H54 (cell line): ENCODE measurements around the gene NUDT9.
"Not testable (repeated sequence)": the region's sequence is repeated elsewhere in the genome, so short reads cannot be mapped to it uniquely, and the experiment has no call there.

Source experiments
- DNase-seq: peaks from one replicate; pipeline ENCODE4 v3.0.0; 2011; ENCODE audit warnings: low spot score, mixed read lengths; ENCODE audit not compliant: insufficient read length
- FAIRE-seq: peaks from 3 replicates; lab custom pipeline; 2011; peaks lifted over from hg19 to GRCh38; lab: Jason Lieb, UNC
- POLR2A ChIP-seq: IDR thresholded peaks from 2 replicates; pipeline ENCODE4 v1.6.1; 2011; ENCODE audit warnings: low read depth, mild to moderate bottlenecking, low read length

Gene NUDT9

DNA sequence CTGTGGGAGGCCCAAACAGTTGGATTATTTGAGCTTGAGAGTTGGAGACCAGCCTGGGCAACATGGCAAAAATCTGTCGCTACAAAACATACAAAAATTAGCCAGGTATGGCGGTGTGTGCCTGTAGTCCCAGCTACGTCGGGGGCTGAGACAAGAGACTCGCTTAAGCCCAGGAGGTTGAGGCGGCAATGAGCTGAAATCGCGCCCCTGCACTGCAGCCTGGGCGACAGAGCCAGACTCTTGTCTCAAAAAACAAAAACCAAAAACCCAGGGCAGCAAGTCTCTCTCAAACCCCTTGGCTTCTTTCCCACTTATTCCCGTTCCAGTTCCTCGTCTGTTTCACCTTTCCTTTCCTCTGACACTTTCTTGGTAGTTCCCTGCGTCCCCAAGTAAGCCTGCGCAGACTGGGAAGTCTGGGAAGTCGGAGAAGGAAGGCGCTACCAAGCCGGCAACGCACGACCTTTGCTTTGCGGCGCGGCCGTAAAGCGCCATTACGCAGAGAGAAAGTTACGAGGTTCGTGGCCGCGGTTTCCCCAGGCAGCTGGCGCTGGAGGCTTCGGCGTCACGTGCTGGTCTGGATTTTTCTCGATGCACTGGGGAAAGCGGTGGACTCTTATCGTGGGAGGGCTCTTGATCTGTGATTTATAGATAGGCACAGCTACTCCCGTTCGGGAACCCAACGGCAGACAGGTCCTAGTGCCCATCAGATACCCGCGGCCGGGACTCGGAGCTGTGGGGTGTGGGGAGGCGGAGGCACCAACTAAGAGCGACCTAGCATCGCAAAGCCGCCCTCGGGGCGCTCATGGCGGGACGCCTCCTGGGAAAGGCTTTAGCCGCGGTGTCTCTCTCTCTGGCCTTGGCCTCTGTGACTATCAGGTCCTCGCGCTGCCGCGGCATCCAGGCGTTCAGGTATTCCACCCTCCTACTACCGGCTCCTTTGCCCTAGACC lies at the start of gene NUDT9:
Gene NUDT9, plus strand, starts transcription at position 470 of the 949 bp plus-strand sequence. Its CDS starts 333 bp downstream, at position 803.
- DNase-seq (peak; percentile 61), FAIRE-seq (no peak)
- TF ChIP-seq POLR2A: peak; percentile 69

DNA sequence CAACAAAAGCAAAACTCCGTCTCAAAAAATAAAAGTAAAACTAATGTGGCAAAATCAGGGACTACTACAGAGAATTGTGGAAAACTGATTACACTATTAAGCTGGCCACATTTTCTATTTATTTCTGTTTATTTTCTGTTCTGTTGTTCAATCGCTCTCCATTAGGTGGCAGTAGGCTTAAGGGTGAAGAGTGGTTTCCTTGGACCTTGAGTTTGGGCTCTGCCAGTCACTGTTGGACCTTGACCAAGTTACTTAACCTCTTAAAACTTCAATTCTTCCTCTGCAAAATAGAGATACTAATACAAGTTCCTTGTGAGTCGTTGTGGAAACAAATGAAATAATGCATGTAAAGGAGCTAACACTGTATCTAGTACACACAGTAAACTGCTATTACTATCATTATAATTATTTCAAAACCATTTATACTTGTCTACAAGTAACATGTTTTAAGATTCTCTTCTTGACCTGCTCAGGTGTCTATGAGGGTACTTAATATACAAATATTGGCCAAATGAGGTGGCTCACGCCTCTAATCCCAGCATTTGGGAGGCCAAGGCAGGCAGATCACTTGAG lies 46.6 kb upstream of the NUDT9 start:
- no peak for TF ChIP-seq POLR2A

GRCh38 chr4:87377816-87378215 lies 44.6 kb upstream of the NUDT9 start:
- FAIRE-seq (no peak), DNase-seq (no peak)
- no peak for TF ChIP-seq POLR2A

More for the DNA sequence above, 46.6 kb upstream of the NUDT9 start:
- peak; percentile 36 for FAIRE-seq
- no peak for DNase-seq

DNA sequence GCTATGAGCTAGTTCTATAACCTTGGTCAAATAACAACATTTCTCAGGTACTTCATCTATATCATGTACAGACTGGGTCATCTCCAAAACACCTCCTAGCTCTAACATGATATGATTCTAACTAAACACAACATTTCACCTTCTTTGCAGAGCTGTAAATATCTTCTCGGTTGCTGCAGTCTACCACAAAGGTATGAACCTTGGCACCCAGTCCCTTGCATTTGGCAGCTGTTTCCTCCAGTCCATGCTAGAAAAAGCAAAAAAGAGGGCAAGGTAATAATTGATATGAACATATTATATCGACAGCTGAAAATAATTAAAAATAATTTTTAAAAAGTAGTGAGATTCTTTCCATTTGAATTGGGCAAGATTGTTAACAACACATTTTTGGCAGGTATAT lies 40.3 kb upstream of the NUDT9 start:
- FAIRE-seq: no peak

DNA sequence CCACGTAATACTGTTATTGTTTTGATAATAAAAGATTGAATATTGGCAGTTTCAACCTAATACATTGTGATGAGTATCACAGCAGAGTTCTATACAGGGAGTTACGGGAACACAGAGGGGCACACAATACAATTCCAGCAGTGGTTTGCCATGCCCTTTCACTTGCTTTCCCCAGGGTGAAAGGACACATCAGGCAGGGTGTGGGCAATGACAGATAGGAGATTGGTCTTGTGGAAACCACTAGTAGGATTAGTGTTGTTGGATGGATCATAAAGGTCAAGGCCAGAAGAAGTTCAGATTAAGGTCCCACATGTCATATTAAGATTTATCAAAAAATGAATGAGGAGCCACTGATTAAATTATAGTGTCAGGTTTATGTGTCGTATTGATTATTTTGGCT lies 39.4 kb upstream of the NUDT9 start:
- FAIRE-seq (no peak), DNase-seq (no peak)
- TF ChIP-seq POLR2A: no peak

More for the DNA sequence above, 40.3 kb upstream of the NUDT9 start:
- TF ChIP-seq POLR2A: no peak
- no peak for DNase-seq

GRCh38 chr4:87384466-87385132 lies 37.8 kb upstream of the NUDT9 start:
- not testable (repeated sequence) for FAIRE-seq, DNase-seq

- DNase-seq (no peak), FAIRE-seq (no peak)
- no peak for TF ChIP-seq POLR2A
These were observed 35.1 kb upstream of the NUDT9 start for GRCh38 chr4:87387237-87387636.

- no peak for TF ChIP-seq POLR2A
- DNase-seq: no peak
These were observed 33.5 kb upstream of the NUDT9 start for GRCh38 chr4:87388901-87389300.

GRCh38 chr4:87390055-87390454 lies 32.3 kb upstream of the NUDT9 start:
- not testable (repeated sequence) for DNase-seq, FAIRE-seq

More at GRCh38 chr4:87388901-87389300, 33.5 kb upstream of the NUDT9 start:
- no peak for FAIRE-seq

- FAIRE-seq: no peak
- TF ChIP-seq POLR2A: no peak
- peak; percentile 5 for DNase-seq
These were observed 31.9 kb upstream of the NUDT9 start for GRCh38 chr4:87390551-87390890.

GRCh38 chr4:87390891-87391575 lies 31.3 kb upstream of the NUDT9 start, which contains the start of gene HSD17B11:
Gene HSD17B11 (minus strand): TSS chr4:87391188. CDS start chr4:87391070, 118 bp downstream.
- peak; percentile 92 for FAIRE-seq
- TF ChIP-seq POLR2A: peak; percentile 72

GRCh38 chr4:87391576-87392054 lies 30.8 kb upstream of the NUDT9 start:
- no peak for TF ChIP-seq POLR2A
- FAIRE-seq: no peak

More at GRCh38 chr4:87390891-87391575, 31.3 kb upstream of the NUDT9 start, which contains the start of gene HSD17B11:
- DNase-seq: peak; percentile 66

DNA sequence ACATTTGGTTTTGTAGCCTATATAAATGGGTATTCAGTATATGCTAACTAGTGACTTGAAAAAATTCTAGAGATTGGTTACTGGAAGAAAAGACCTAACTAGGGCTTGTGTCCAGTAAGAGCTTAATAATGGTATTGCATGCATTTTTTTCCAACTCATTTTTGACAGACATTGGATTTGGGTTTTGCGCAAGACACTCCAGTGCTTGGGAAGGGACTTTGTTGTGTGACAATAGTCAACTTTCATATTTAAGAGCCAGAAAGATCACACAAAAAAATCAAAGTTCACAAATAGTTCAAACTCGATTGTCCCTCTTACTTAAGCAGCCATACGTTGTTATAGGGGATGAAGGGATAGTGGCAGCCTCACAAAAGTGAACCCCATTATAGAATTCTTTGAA lies 30.2 kb upstream of the NUDT9 start:
- DNase-seq (no peak), FAIRE-seq (no peak)
- no peak for TF ChIP-seq POLR2A

More at GRCh38 chr4:87391576-87392054, 30.8 kb upstream of the NUDT9 start:
- no peak for DNase-seq

DNA sequence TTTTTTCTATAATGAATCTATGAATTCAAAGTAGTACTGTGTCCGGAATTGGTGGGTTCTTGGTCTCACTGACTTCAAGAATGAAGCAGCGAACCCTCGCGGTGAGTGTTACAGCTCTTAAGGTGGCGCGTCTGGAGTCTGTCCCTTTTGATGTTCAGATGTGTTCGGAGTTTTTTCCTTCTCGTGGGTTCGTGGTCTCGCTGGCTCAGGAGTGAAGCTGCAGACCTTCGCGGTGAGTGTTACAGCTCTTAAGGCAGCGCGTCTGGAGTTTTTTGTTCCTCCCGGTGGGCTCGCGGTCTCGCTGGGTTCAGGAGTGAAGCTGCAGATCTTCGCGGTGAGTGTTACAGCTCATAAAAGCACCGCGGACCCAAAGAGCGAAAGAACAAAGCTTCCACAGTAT lies 27.3 kb upstream of the NUDT9 start:
- DNase-seq, FAIRE-seq: not testable (repeated sequence)

DNA sequence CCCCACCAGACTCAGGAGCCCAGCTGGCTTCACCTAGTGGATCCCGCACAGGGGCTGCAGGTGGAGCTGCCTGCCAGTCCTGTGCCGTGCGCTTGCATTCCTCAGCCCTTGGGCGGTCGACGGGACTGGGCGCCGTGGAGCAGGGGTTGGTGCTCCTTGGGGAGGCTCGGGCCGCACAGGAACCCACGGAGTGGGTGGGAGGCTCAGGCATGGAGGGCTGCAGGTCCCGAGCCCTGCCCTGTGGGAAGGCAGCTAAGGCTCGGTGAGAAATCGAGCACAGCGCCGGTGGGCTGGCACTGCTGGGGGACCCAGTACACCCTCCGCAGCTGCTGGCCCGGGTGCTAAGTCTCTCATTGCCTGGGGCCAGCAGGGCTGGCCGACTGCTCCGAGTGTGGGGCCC lies 26.5 kb upstream of the NUDT9 start:
- not testable (repeated sequence) for DNase-seq, FAIRE-seq
